GM12878 (cell line): ENCODE results near the gene MATN3. TPM values are rescaled to one million over a fixed set of nuclear protein-coding genes. Genes with fewer than 3 reads are reported as not detected.

ENCODE experiments used
- ATAC-seq: fragments of 200-7000 bp; cut with Tn5 transposase; 3 replicates; pipeline ENCODE4 v1.9.1; 2020; ENCODE audit warnings: mild to moderate bottlenecking, moderate library complexity
- BruUV-seq: library from RNA; stranded (reverse); fragments of 400-500 nt; replicated peaks from 2 replicates; lab custom pipeline; 2021; lab: Mats Ljungman, UMichigan
- CTCF ChIA-PET: fragments of 300-600 bp; sonication (Branson Sonifier 250); formaldehyde crosslinking; extraction: SDS; loops from one replicate; lab custom pipeline; 2021; ENCODE audit warnings: inconsistent platforms; lab: Yijun Ruan, JAX
- POLR2A ChIA-PET: fragments of 350-600 bp; formaldehyde crosslinking; extraction: SDS; loops from one replicate; lab custom pipeline; 2021; ENCODE audit warnings: inconsistent platforms; lab: Charles Lee
- RAD21 ChIA-PET: fragments of 300-600 bp; sonication (Branson Sonifier 250); formaldehyde crosslinking; loops from one replicate; lab custom pipeline; 2023; ENCODE audit warnings: antibody characterized with exemption; ENCODE audit not compliant: unreplicated experiment; lab: Charles Lee
- SMC1A ChIA-PET: fragments of 300-600 bp; sonication (Branson Sonifier 250); formaldehyde crosslinking; loops from one replicate; lab custom pipeline; 2023; ENCODE audit not compliant: unreplicated experiment, uncharacterized antibody; lab: Charles Lee
- DNase-seq: peaks from one replicate; pipeline ENCODE4 v3.0.0-alpha.2; 2011; ENCODE audit warnings: low read depth, low spot score
- FAIRE-seq: peaks from 3 replicates; lab custom pipeline; 2011; peaks lifted over from hg19 to GRCh38; lab: Jason Lieb, UNC
- H2AFZ ChIP-seq: 2 replicates; pipeline ENCODE4 v1.6.0; 2011; ENCODE audit warnings: low read depth, low read length, control low read depth; ENCODE audit not compliant: control insufficient read depth
- H3K27ac ChIP-seq: 2 replicates; pipeline ENCODE4 v1.5.1; 2011; ENCODE audit warnings: control low read depth; ENCODE audit not compliant: control insufficient read depth, insufficient read depth
- H3K27me3 ChIP-seq, 2 experiments: replicated peaks in 1 of 2; 2 replicates each; pipeline versions ENCODE4 v1.6.0 to v1.6.1; 2011; ENCODE audit warnings: low read length in 1 of 2; ENCODE audit not compliant: control insufficient read depth in 2 of 2, insufficient read depth in 2 of 2
- H3K36me3 ChIP-seq, 2 experiments: 2 replicates each; pipeline ENCODE4 v1.5.1; 2011; ENCODE audit warnings: low read length in 1 of 2; ENCODE audit not compliant: control insufficient read depth in 2 of 2, insufficient read depth in 2 of 2
- H3K4me1 ChIP-seq: 2 replicates; pipeline ENCODE4 v1.6.1; 2011; ENCODE audit warnings: mild to moderate bottlenecking, low read length, moderate library complexity, mixed read lengths; ENCODE audit not compliant: control insufficient read depth, insufficient read depth
- H3K4me2 ChIP-seq: 2 replicates; pipeline ENCODE4 v1.6.0; 2011; ENCODE audit warnings: control low read depth; ENCODE audit not compliant: control insufficient read depth, insufficient read depth
- H3K4me3 ChIP-seq: fragments of 200-600 bp; sonication (generic); 2 replicates; pipeline ENCODE4 v1.5.1; 2016
- H3K79me2 ChIP-seq: 2 replicates; pipeline ENCODE4 v1.6.0; 2011; ENCODE audit warnings: low read length; ENCODE audit not compliant: control insufficient read depth, insufficient read depth
- H3K9ac ChIP-seq: 2 replicates; pipeline ENCODE4 v1.8.0; 2011; ENCODE audit warnings: low read length, control low read depth, mixed read lengths; ENCODE audit not compliant: control insufficient read depth, insufficient read depth
- H3K9me3 ChIP-seq: replicated peaks from 3 replicates; pipeline ENCODE4 v1.5.1; 2011; ENCODE audit warnings: mild to moderate bottlenecking, low read length; ENCODE audit not compliant: control insufficient read depth, insufficient read depth
- H4K20me1 ChIP-seq: 2 replicates; pipeline ENCODE4 v1.6.0; 2011; ENCODE audit not compliant: control insufficient read depth, insufficient read depth
- BHLHE40 ChIP-seq, 2 experiments: fragments of 450-650 bp in 1 of 2; IDR thresholded peaks; 2 replicates each; pipeline ENCODE4 v1.6.1; 2011 to 2017; ENCODE audit warnings: low read depth in 2 of 2, borderline replicate concordance in 1 of 2, improper control_type of control experiment in 1 of 2, low read length in 1 of 2, mild to moderate bottlenecking in 1 of 2
- HDAC2 ChIP-seq: fragments of 200-600 bp; sonication (generic); IDR thresholded peaks from 2 replicates; pipeline ENCODE4 v1.6.1; 2017
- NKRF ChIP-seq: fragments of 450-650 bp; conservative IDR thresholded peaks from 2 replicates; pipeline ENCODE4 v1.6.1; 2017; ENCODE audit warnings: mild to moderate bottlenecking, moderate library complexity
- POLR2AphosphoS2 ChIP-seq: IDR thresholded peaks from 2 replicates; pipeline ENCODE4 v1.6.1; 2011; ENCODE audit warnings: low read depth, mild to moderate bottlenecking, low read length, improper control_type of control experiment, moderate library complexity
- RAD51 ChIP-seq: fragments of 450-650 bp; IDR thresholded peaks from 2 replicates; pipeline ENCODE4 v1.6.1; 2016; ENCODE audit warnings: moderate library complexity, mild to moderate bottlenecking, inconsistent platforms
- SIX5 ChIP-seq: IDR thresholded peaks from 2 replicates; pipeline ENCODE4 v1.6.1; 2011; ENCODE audit warnings: mild to moderate bottlenecking, low read depth, low read length, moderate library complexity; ENCODE audit not compliant: severe bottlenecking
- TCF7 ChIP-seq: IDR thresholded peaks from 2 replicates; pipeline ENCODE4 v1.6.1; 2014; ENCODE audit warnings: antibody characterized with exemption, borderline replicate concordance
- whole genome bisulfite sequencing: methylation state at CpG from one replicate; pipeline ENCODE4 v1.1.6; 2016; ENCODE audit warnings: low lambda C conversion rate; ENCODE audit not compliant: insufficient replicate concordance, insufficient coverage; ENCODE audit errors: missing lambda C conversion rate; 5-methylcytosine and 5-hydroxymethylcytosine counted together
- in situ Hi-C: fragments of 300-500 bp; cut with MboI; formaldehyde crosslinking; loops from 9 replicates; pipeline ENCODE4 v1.14.3; 2018; ENCODE audit warnings: mixed read lengths
- intact Hi-C: fragments of 100-400 bp; cut with micrococcal nuclease; formaldehyde crosslinking; loops from one replicate; pipeline ENCODE4 v1.14.2; 2022; ENCODE audit not compliant: unreplicated experiment
- polyA plus RNA-seq, 11 experiments: library from polyadenylated mRNA; depleted of rRNA in 4 of 11; unstranded in 6 of 11; stranded (reverse) in 5 of 11; fragments of >200 nt; fragmentation: Nextera tagmentation in 4 of 11; fragmentation: Illumina TruSeq in 1 of 11; extraction: Ambion mirVana in 4 of 11; extraction: Trizol in 1 of 11; gene quantifications; 1 replicate in 1 of 11; 2 replicates in 10 of 11; pipeline versions ENCODE4 v1.2.1 to v1.2.3, GENCODE V29; 2011 to 2016; ENCODE audit warnings: inconsistent platforms in 2 of 11, missing spikeins in 2 of 11, low read depth in 1 of 11
- total RNA-seq, 4 experiments: library from RNA; depleted of rRNA in 3 of 4; stranded (reverse); fragments of >200 nt in 3 of 4; fragmentation: Illumina TruSeq in 1 of 4; extraction: Trizol in 1 of 4; gene quantifications; 2 replicates each; pipeline versions ENCODE4 v1.2.1 to v1.2.3, GENCODE V29; 2013 to 2021
- TF ChIP-seq, protein P1 (sequence below): fragments of 150-350 bp; IDR thresholded peaks from 2 replicates; pipeline ENCODE4 v1.6.1; 2016; ENCODE audit warnings: low read depth, low read length

The MATN3 gene
- total and polyA plus RNA-seq, 10 of the 15 experiments (the other 5 are each of a cell fraction or from before 2014, with no cell fraction given): 0.09 TPM; not detected in 9

DNA sequence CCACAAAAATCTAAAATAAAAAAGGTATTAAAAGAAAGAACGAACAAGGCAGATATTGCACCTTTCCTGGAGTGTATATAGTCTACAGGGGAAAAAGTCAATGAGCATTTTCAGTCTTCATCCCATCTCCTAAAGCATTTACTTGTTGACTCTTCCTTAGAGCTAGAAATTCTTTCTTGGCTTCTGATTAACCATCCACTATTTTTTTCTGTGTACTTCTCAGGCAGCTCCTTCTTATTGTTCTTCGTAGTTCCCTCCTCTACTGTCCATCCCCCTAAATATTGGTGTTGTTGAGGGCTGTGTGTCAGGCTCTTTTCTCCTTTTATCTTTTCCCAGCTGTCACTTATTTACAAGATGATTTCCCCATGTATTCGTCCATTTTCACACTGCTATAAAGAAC lies 42.5 kb upstream of the MATN3 start:
- 55% methylated on average over 3 of the region's 3 CpGs for WGBS
- H3K27me3 ChIP-seq: no peaks in the 10 kb centered on the region; a peak in 1 of 4 replicates
- in situ Hi-C loops (no loop called here), intact Hi-C loops (loop anchor here (5.0 kb wide), 1 partner anchor 153 kb away; the partner anchor contains the start of gene TTC32)
- ATAC-seq (no peak), DNase-seq (no peak), FAIRE-seq (no peak)
- H2AFZ ChIP-seq: no peak overlapping the region
- H3K4me2 ChIP-seq: no peak overlapping the region
- H3K36me3 ChIP-seq: no peaks in the 10 kb centered on the region
- 0 out of 2 replicates have a peak, but pooled peaks cover 4% of the 10 kb centered on the region for H3K4me1 ChIP-seq
- ChIA-PET POLR2A (interaction anchor here (0.6 kb wide), 1 partner anchor 577 kb away, joined by 3 read pairs; no protein-coding TSS in a partner anchor), SMC1A (interaction anchor here (1.6 kb wide), 1 partner anchor 311 kb away, joined by 3 read pairs; no protein-coding TSS in a partner anchor), CTCF (interaction anchor here (1.1 kb wide), 1 partner anchor 10 kb away, joined by 4 read pairs; no protein-coding TSS in a partner anchor), RAD21 (no interaction called here)
- no peak overlapping the region for H3K4me3 ChIP-seq
- TF ChIP-seq, protein P1, sequence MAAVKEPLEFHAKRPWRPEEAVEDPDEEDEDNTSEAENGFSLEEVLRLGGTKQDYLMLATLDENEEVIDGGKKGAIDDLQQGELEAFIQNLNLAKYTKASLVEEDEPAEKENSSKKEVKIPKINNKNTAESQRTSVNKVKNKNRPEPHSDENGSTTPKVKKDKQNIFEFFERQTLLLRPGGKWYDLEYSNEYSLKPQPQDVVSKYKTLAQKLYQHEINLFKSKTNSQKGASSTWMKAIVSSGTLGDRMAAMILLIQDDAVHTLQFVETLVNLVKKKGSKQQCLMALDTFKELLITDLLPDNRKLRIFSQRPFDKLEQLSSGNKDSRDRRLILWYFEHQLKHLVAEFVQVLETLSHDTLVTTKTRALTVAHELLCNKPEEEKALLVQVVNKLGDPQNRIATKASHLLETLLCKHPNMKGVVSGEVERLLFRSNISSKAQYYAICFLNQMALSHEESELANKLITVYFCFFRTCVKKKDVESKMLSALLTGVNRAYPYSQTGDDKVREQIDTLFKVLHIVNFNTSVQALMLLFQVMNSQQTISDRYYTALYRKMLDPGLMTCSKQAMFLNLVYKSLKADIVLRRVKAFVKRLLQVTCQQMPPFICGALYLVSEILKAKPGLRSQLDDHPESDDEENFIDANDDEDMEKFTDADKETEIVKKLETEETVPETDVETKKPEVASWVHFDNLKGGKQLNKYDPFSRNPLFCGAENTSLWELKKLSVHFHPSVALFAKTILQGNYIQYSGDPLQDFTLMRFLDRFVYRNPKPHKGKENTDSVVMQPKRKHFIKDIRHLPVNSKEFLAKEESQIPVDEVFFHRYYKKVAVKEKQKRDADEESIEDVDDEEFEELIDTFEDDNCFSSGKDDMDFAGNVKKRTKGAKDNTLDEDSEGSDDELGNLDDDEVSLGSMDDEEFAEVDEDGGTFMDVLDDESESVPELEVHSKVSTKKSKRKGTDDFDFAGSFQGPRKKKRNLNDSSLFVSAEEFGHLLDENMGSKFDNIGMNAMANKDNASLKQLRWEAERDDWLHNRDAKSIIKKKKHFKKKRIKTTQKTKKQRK: no peak
- TF ChIP-seq TCF7 (no peak), HDAC2 (no peak), SIX5 (no peak), BHLHE40 (IDR thresholded peaks at IDR 0.05; ENCODE audit: borderline replicate concordance in 1 of 2, low read depth in 2 of 2, low read length in 1 of 2) (no peak), POLR2AphosphoS2 (no peak), NKRF (no peak), RAD51 (no peak)
- H3K27ac ChIP-seq: no peak overlapping the region
- H3K9me3 ChIP-seq: no peaks in the 10 kb centered on the region
- no peaks in the 10 kb centered on the region for H4K20me1 ChIP-seq
- no peak overlapping the region for H3K9ac ChIP-seq
- H3K79me2 ChIP-seq: peaks cover 15% of the 10 kb centered on the region
- no TSS peak for BruUV-seq
